ENCODE data around the gene SVBP. TPM values are rescaled to one million over a fixed set of nuclear protein-coding genes. Genes with fewer than 3 reads are reported as not detected.
A peak's percentile ranks its signal among the peaks of the same experiment; 100 is the strongest.

SVBP gene
- total RNA-seq, 1 experiment from 2014 or later, result 18.6 TPM

GRCh38 chr1:42849944-42850343 is 32.7 kb upstream of the SVBP start:
- Mint-ChIP-seq H3K27ac (ENCODE audit: unreplicated experiment) (no peak overlapping the region), H3K9me3 (ENCODE audit: unreplicated experiment) (peaks cover 4% of the 10 kb centered on the region), H3K36me3 (ENCODE audit: insufficient read depth, unreplicated experiment) (peaks cover 26% of the 10 kb centered on the region), H3K4me1 (ENCODE audit: low read depth, unreplicated experiment) (peaks cover 10% of the 10 kb centered on the region), H3K27me3 (ENCODE audit: insufficient read depth, unreplicated experiment) (no peaks in the 10 kb centered on the region), H3K4me3 (ENCODE audit: unreplicated experiment) (no peak overlapping the region)
- Histone ChIP-seq H3K27me3 (replicated peaks; ENCODE audit: control insufficient read depth, insufficient read depth, low read length) (no peaks in the 10 kb centered on the region), H3K4me3 (ENCODE audit: low read depth, low read length) (no peak overlapping the region), H3K9me3 (no peaks in the 10 kb centered on the region), H3K36me3 (ENCODE audit: control insufficient read depth, insufficient read depth, low read length) (no peaks in the 10 kb centered on the region), H3K4me1 (no peaks in the 10 kb centered on the region; the same call in 1 of the 2 replicates)
- POLR2A ChIA-PET, result no interaction called here
- no TSS peak for BruUV-seq (replicated peaks)
- TF ChIP-seq CTCF (IDR thresholded peaks at IDR 0.05; ENCODE audit: insufficient read depth in 1 of 2, low read depth in 1 of 2, low read length in 1 of 2, severe bottlenecking in 1 of 2, unreplicated experiment in 1 of 2), result no peak
- DNase-seq, result no peak
- intact Hi-C loops (cut with micrococcal nuclease; ENCODE audit: unreplicated experiment), result no loop called here
- CTCF ChIA-PET, result no interaction called here

DNA sequence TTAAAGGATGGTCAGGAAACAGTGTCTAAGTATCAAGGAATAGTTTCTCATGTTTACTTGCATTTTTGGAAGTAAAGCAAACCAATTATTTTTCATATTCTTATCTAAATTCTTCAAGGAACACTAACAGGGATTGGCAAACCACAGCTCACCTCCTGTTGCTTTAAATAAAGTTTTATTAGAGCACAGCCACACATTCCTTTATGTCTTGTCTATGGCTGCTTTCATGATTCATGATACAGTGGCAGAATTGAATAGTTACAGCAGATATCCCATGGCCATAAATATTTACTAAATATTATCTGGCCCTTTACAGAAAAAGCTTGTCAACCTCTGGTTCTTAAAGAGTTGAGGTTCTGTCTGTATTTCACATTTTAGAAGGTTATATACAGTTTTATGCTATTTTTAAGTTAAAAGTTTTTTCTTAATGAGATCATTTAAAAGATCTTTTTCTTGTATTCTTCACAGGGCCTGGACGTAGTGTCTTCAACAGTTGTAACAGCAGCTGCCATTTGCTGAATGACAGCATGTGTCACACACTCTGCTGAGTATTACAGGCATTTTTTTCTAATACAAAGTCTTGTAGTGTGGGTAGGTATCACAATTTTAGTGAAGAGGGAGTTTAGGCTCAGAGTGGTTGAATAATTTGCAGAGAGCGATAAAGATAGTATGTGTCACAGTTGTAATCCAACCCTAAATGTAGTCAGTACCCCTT is 31.8 kb upstream of the SVBP start:
- POLR2A ChIA-PET, result no interaction called here
- Mint-ChIP-seq H3K27ac (ENCODE audit: unreplicated experiment) (no peak overlapping the region), H3K36me3 (ENCODE audit: insufficient read depth, unreplicated experiment) (peaks cover 26% of the 10 kb centered on the region), H3K4me1 (ENCODE audit: low read depth, unreplicated experiment) (peaks cover 10% of the 10 kb centered on the region), H3K27me3 (ENCODE audit: insufficient read depth, unreplicated experiment) (no peaks in the 10 kb centered on the region), H3K4me3 (ENCODE audit: unreplicated experiment) (no peak overlapping the region), H3K9me3 (ENCODE audit: unreplicated experiment) (no peaks in the 10 kb centered on the region)
- no peak for DNase-seq
- H3K4me1 ChIP-seq, result no peaks in the 10 kb centered on the region; the same call in 1 of the 2 replicates
- no peak for TF ChIP-seq CTCF (IDR thresholded peaks at IDR 0.05; ENCODE audit: insufficient read depth in 1 of 2, low read depth in 1 of 2, low read length in 1 of 2, severe bottlenecking in 1 of 2, unreplicated experiment in 1 of 2)
- no TSS peak for BruUV-seq (replicated peaks)
- no peaks in the 10 kb centered on the region for H3K36me3 ChIP-seq (ENCODE audit: control insufficient read depth, insufficient read depth, low read length)
- no peaks in the 10 kb centered on the region for H3K9me3 ChIP-seq
- H3K27me3 ChIP-seq (replicated peaks; ENCODE audit: control insufficient read depth, insufficient read depth, low read length), result no peaks in the 10 kb centered on the region
- intact Hi-C loops (cut with micrococcal nuclease; ENCODE audit: unreplicated experiment), result no loop called here
- CTCF ChIA-PET, result no interaction called here
- no peak overlapping the region for H3K4me3 ChIP-seq (ENCODE audit: low read depth, low read length)

DNA sequence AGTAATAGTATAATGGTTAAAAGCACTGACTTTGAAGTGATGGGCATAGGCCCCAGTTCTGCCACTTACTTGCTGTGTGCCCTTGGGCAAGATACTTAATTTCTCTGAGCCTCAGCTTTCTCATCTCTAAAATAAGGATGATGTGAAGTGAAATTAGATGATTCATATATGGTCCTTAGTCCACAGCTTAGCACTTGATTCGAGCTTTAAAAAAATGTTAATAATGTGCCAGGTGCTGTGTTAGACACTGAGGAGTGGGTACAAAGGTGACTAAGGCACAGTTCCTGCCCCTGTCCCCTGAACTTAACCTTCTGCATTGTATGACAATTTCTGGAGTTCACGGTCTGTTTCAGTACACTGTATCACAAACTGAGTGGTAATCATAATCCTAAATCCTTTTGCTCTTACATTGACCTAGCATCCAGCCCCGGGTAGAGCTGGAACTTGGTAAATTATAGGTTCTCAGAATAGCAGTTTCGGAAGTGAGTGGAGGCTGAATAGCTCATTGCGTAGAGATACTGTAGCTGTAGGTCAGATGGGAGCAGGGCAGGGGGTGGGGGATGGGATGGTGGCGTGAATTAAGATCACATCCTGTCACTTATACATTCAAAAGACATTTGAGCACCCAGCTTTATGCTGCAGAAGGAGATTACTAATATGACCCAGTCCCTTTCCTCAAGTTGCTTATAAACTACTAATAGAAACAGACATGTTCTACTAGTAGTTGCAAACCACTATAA is 30.7 kb upstream of the SVBP start:
- intact Hi-C loops (cut with micrococcal nuclease; ENCODE audit: unreplicated experiment), result no loop called here
- BruUV-seq (replicated peaks), result TSS peak; percentile 28
- no peaks in the 10 kb centered on the region; the same call in 1 of the 2 replicates for H3K4me1 ChIP-seq
- no peaks in the 10 kb centered on the region for H3K9me3 Mint-ChIP-seq (ENCODE audit: unreplicated experiment)
- POLR2A ChIA-PET, result no interaction called here
- H3K9me3 ChIP-seq, result no peaks in the 10 kb centered on the region
- H3K4me3 ChIP-seq (ENCODE audit: low read depth, low read length), result no peak overlapping the region
- H3K27ac Mint-ChIP-seq (ENCODE audit: unreplicated experiment), result no peak overlapping the region
- peaks cover 26% of the 10 kb centered on the region for H3K36me3 Mint-ChIP-seq (ENCODE audit: insufficient read depth, unreplicated experiment)
- no peaks in the 10 kb centered on the region for H3K27me3 Mint-ChIP-seq (ENCODE audit: insufficient read depth, unreplicated experiment)
- H3K36me3 ChIP-seq (ENCODE audit: control insufficient read depth, insufficient read depth, low read length), result no peaks in the 10 kb centered on the region
- TF ChIP-seq CTCF (IDR thresholded peaks at IDR 0.05; ENCODE audit: insufficient read depth in 1 of 2, low read depth in 1 of 2, low read length in 1 of 2, severe bottlenecking in 1 of 2, unreplicated experiment in 1 of 2), result no peak
- H3K4me3 Mint-ChIP-seq (ENCODE audit: unreplicated experiment), result peak overlapping the region; percentile 100
- H3K27me3 ChIP-seq (replicated peaks; ENCODE audit: control insufficient read depth, insufficient read depth, low read length), result no peaks in the 10 kb centered on the region
- no peak for DNase-seq
- H3K4me1 Mint-ChIP-seq (ENCODE audit: low read depth, unreplicated experiment), result peaks cover 10% of the 10 kb centered on the region
- CTCF ChIA-PET, result no interaction called here
